ENCODE data around the gene ARHGAP24.
"Not testable (repeated sequence)": the region's sequence is repeated elsewhere in the genome, so short reads cannot be mapped to it uniquely, and the experiment has no call there.

The ARHGAP24 gene

DNA sequence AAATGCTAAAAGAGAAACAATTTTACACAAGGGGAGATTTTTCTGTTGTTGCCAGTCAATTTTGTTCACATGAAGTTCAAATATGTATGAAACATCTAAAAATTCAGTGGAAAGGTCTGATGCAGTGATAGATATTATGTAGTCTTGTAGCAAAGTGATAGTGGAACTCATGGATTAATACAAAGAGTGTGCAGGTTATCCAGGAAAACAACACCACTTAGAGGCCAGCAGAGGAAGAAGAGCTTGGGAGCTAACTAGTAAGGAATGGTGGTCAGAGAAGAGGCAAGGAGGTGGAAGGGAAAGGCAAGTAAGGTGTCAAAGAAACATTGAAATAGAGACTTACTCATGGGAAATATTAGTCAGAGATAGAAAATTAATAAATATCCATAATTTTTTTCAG lies 489.3 kb downstream of the ARHGAP24 start:
- Histone ChIP-seq H3K9me3 (replicated peaks; ENCODE audit: insufficient read depth, low read length) (no peaks in the 10 kb centered on the region), H2AFZ (ENCODE audit: low read length) (no peak overlapping the region), H3K4me1 (ENCODE audit: low read length) (no peaks in the 10 kb centered on the region), H3K27ac (ENCODE audit: low read length) (no peak overlapping the region), H3K9me2 (replicated peaks; ENCODE audit: insufficient read depth, low read length) (no peaks in the 10 kb centered on the region), H3K9ac (ENCODE audit: low read length) (no peak overlapping the region), H4K20me1 (ENCODE audit: insufficient read depth, low read length) (no peaks in the 10 kb centered on the region), H3K4me2 (ENCODE audit: low read depth, low read length) (no peak overlapping the region), H3K79me2 (ENCODE audit: low read length) (no peaks in the 10 kb centered on the region), H3K4me3 (ENCODE audit: low read length) (no peak overlapping the region), H3K36me3 (replicated peaks; ENCODE audit: insufficient read depth, low read length) (no peaks in the 10 kb centered on the region), H3K27me3 (replicated peaks; ENCODE audit: insufficient read depth, low read length) (no peaks in the 10 kb centered on the region), H3F3A (ENCODE audit: insufficient read depth, low read length) (no peaks in the 10 kb centered on the region)
- TF ChIP-seq EZH2 (optimal IDR thresholded peaks at IDR 0.05; ENCODE audit: low read depth, low read length): no peak
- TF ChIP-seq CTCF (IDR thresholded peaks at IDR 0.05; ENCODE audit: low read length): no peak
- TF ChIP-seq EZH2phosphoT487 (IDR thresholded peaks at IDR 0.05; ENCODE audit: low read length): no peak
- DNase-seq: no peak

DNA sequence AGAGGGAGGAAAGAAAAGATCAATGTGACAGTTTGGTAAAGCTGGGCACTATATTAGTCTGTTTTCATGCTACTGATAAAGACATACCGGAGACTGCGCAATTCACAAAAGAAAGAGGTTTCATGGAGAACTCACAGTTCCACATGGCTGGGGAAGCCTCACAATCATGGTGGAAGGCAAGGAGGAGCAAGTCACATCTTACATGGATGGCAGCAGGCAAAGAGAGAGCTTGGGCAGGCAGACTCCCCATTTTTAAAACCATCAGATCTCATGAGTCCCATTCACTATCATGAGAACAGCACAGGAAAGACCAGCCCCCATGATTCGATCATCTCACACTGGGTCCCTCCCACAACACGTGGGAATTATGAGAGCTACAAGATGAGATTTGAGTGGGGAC lies 490.1 kb downstream of the ARHGAP24 start:
- not testable (repeated sequence) for H3K9me2 ChIP-seq (replicated peaks; ENCODE audit: insufficient read depth, low read length); H3K4me3 ChIP-seq (ENCODE audit: low read length); H3K9ac ChIP-seq (ENCODE audit: low read length); H2AFZ ChIP-seq (ENCODE audit: low read length); H4K20me1 ChIP-seq (ENCODE audit: insufficient read depth, low read length); H3K27ac ChIP-seq (ENCODE audit: low read length); H3K36me3 ChIP-seq (replicated peaks; ENCODE audit: insufficient read depth, low read length); DNase-seq; H3K79me2 ChIP-seq (ENCODE audit: low read length); H3K4me2 ChIP-seq (ENCODE audit: low read depth, low read length); H3K27me3 ChIP-seq (replicated peaks; ENCODE audit: insufficient read depth, low read length); H3K4me1 ChIP-seq (ENCODE audit: low read length); H3F3A ChIP-seq (ENCODE audit: insufficient read depth, low read length); H3K9me3 ChIP-seq (replicated peaks; ENCODE audit: insufficient read depth, low read length)

DNA sequence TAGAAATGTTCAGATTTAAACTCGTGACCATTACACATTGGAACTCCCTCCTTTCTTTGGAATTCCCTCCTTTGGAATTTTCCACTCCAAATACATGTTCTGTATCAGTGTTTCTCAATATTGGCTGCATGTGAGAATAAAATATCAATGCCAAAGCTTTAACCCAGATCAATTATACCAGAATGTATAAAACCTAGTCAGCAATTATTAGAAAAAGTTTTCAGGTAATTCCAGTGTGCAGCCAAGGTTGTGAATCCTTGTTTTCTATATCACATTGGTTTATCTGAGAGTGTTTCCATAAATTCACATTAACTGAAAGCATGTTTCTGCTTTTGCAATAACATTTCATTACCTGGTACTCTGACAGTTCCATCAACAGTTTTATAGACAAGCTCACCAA lies 490.6 kb downstream of the ARHGAP24 start:
- Histone ChIP-seq H3K36me3 (replicated peaks; ENCODE audit: insufficient read depth, low read length) (no peaks in the 10 kb centered on the region), H4K20me1 (ENCODE audit: insufficient read depth, low read length) (no peaks in the 10 kb centered on the region), H3F3A (ENCODE audit: insufficient read depth, low read length) (no peaks in the 10 kb centered on the region), H3K79me2 (ENCODE audit: low read length) (no peaks in the 10 kb centered on the region), H3K9me2 (replicated peaks; ENCODE audit: insufficient read depth, low read length) (no peaks in the 10 kb centered on the region), H3K4me3 (ENCODE audit: low read length) (no peak overlapping the region), H3K4me2 (ENCODE audit: low read depth, low read length) (no peak overlapping the region), H3K9me3 (replicated peaks; ENCODE audit: insufficient read depth, low read length) (no peaks in the 10 kb centered on the region), H3K27me3 (replicated peaks; ENCODE audit: insufficient read depth, low read length) (no peaks in the 10 kb centered on the region), H2AFZ (ENCODE audit: low read length) (no peak overlapping the region), H3K9ac (ENCODE audit: low read length) (no peak overlapping the region), H3K4me1 (ENCODE audit: low read length) (no peaks in the 10 kb centered on the region), H3K27ac (ENCODE audit: low read length) (no peak overlapping the region)
- DNase-seq: no peak
- TF ChIP-seq EZH2 (optimal IDR thresholded peaks at IDR 0.05; ENCODE audit: low read depth, low read length): no peak
- no peak for TF ChIP-seq EZH2phosphoT487 (IDR thresholded peaks at IDR 0.05; ENCODE audit: low read length)
- TF ChIP-seq CTCF (IDR thresholded peaks at IDR 0.05; ENCODE audit: low read length): no peak

GRCh38 chr4:85966373-85966772 lies 491.4 kb downstream of the ARHGAP24 start:
- H3K4me2 ChIP-seq (ENCODE audit: low read depth, low read length): no peak overlapping the region
- no peaks in the 10 kb centered on the region for H3F3A ChIP-seq (ENCODE audit: insufficient read depth, low read length)
- H3K4me3 ChIP-seq (ENCODE audit: low read length): no peak overlapping the region
- H3K4me1 ChIP-seq (ENCODE audit: low read length): no peaks in the 10 kb centered on the region
- H3K79me2 ChIP-seq (ENCODE audit: low read length): no peaks in the 10 kb centered on the region
- H3K9me3 ChIP-seq (replicated peaks; ENCODE audit: insufficient read depth, low read length): no peaks in the 10 kb centered on the region
- no peaks in the 10 kb centered on the region for H4K20me1 ChIP-seq (ENCODE audit: insufficient read depth, low read length)
- no peak overlapping the region for H3K9ac ChIP-seq (ENCODE audit: low read length)
- DNase-seq: no peak
- no peaks in the 10 kb centered on the region for H3K9me2 ChIP-seq (replicated peaks; ENCODE audit: insufficient read depth, low read length)
- H3K36me3 ChIP-seq (replicated peaks; ENCODE audit: insufficient read depth, low read length): no peaks in the 10 kb centered on the region
- no peaks in the 10 kb centered on the region for H3K27me3 ChIP-seq (replicated peaks; ENCODE audit: insufficient read depth, low read length)
- H2AFZ ChIP-seq (ENCODE audit: low read length): no peak overlapping the region
- TF ChIP-seq CTCF (IDR thresholded peaks at IDR 0.05; ENCODE audit: low read length): no peak
- no peak for TF ChIP-seq EZH2phosphoT487 (IDR thresholded peaks at IDR 0.05; ENCODE audit: low read length)
- no peak for TF ChIP-seq EZH2 (optimal IDR thresholded peaks at IDR 0.05; ENCODE audit: low read depth, low read length)
- no peak overlapping the region for H3K27ac ChIP-seq (ENCODE audit: low read length)

Measured in MM.1S (cell line).